HEK293 (cell line): ENCODE data around the gene POLD1.

Experiments used
- BCL11B ChIP-seq: fragments of 450-650 bp; formaldehyde crosslinking; IDR thresholded peaks from 2 replicates; pipeline ENCODE4 v1.5.1; 2016; ENCODE audit warnings: low read depth, missing biosample characterization, missing genetic modification characterization
- BCL6B ChIP-seq: fragments of 450-650 bp; formaldehyde crosslinking; IDR thresholded peaks from 2 replicates; pipeline ENCODE4 v1.5.1; 2017; ENCODE audit warnings: missing biosample characterization, missing genetic modification characterization
- GLIS2 ChIP-seq: fragments of 450-650 bp; formaldehyde crosslinking; IDR thresholded peaks from 2 replicates; pipeline ENCODE4 v1.5.1; 2016; ENCODE audit warnings: missing biosample characterization, missing genetic modification characterization
- HIC1 ChIP-seq: fragments of 450-650 bp; formaldehyde crosslinking; IDR thresholded peaks from 2 replicates; pipeline ENCODE4 v1.5.1; 2016; ENCODE audit warnings: missing biosample characterization, missing genetic modification characterization
- HOXA7 ChIP-seq: sonication (generic); formaldehyde crosslinking; IDR thresholded peaks from 2 replicates; pipeline ENCODE4 v1.8.1; 2022; ENCODE audit warnings: missing genetic modification reagents, borderline replicate concordance
- OVOL3 ChIP-seq: fragments of 450-650 bp; formaldehyde crosslinking; IDR thresholded peaks from 2 replicates; pipeline ENCODE4 v1.5.1; 2016; ENCODE audit warnings: missing biosample characterization, missing genetic modification characterization
- REST ChIP-seq: fragments of 450-650 bp; formaldehyde crosslinking; IDR thresholded peaks from 2 replicates; pipeline ENCODE4 v1.5.1; 2016; ENCODE audit warnings: missing biosample characterization, missing genetic modification characterization
- SP7 ChIP-seq: fragments of 450-650 bp; formaldehyde crosslinking; IDR thresholded peaks from 2 replicates; pipeline ENCODE4 v1.5.1; 2016; ENCODE audit warnings: missing biosample characterization, missing genetic modification characterization
- ZBTB26 ChIP-seq: fragments of 450-650 bp; formaldehyde crosslinking; optimal IDR thresholded peaks from 2 replicates; pipeline ENCODE3; 2016; ENCODE audit warnings: missing biosample characterization, mild to moderate bottlenecking, missing genetic modification characterization
- ZFP3 ChIP-seq: fragments of 450-650 bp; formaldehyde crosslinking; IDR thresholded peaks from 2 replicates; pipeline ENCODE4 v1.5.1; 2016; ENCODE audit warnings: low read depth, missing biosample characterization, missing genetic modification characterization
- ZIC2 ChIP-seq: fragments of 450-650 bp; formaldehyde crosslinking; IDR thresholded peaks from 2 replicates; pipeline ENCODE4 v1.5.1; 2016; ENCODE audit warnings: missing biosample characterization, missing genetic modification characterization
- ZNF114 ChIP-seq: fragments of 450-650 bp; formaldehyde crosslinking; IDR thresholded peaks from 2 replicates; pipeline ENCODE4 v1.5.0; 2017; ENCODE audit warnings: missing biosample characterization, missing genetic modification characterization
- ZNF146 ChIP-seq: fragments of 450-650 bp; formaldehyde crosslinking; IDR thresholded peaks from 2 replicates; pipeline ENCODE4 v1.5.1; 2016; ENCODE audit warnings: missing biosample characterization, missing genetic modification characterization
- ZNF148 ChIP-seq: fragments of 450-650 bp; formaldehyde crosslinking; IDR thresholded peaks from 2 replicates; pipeline ENCODE4 v1.5.0; 2017; ENCODE audit warnings: missing biosample characterization, missing genetic modification characterization, borderline replicate concordance
- ZNF174 ChIP-seq: fragments of 450-650 bp; formaldehyde crosslinking; IDR thresholded peaks from 2 replicates; pipeline ENCODE4 v1.5.0; 2017; ENCODE audit warnings: missing biosample characterization, mild to moderate bottlenecking, missing genetic modification characterization
- ZNF19 ChIP-seq: fragments of 450-650 bp; formaldehyde crosslinking; IDR thresholded peaks from 2 replicates; pipeline ENCODE4; 2016; ENCODE audit warnings: missing biosample characterization, missing genetic modification characterization, low read depth
- ZNF248 ChIP-seq: fragments of 450-650 bp; formaldehyde crosslinking; IDR thresholded peaks from 2 replicates; pipeline ENCODE4 v1.5.1; 2017; ENCODE audit warnings: missing biosample characterization, missing genetic modification characterization
- ZNF391 ChIP-seq: fragments of 450-650 bp; formaldehyde crosslinking; IDR thresholded peaks from 2 replicates; pipeline ENCODE4 v1.5.1; 2016; ENCODE audit warnings: low read depth, missing biosample characterization, missing genetic modification characterization, borderline replicate concordance
- ZNF513 ChIP-seq: fragments of 450-650 bp; IDR thresholded peaks from 2 replicates; pipeline ENCODE4 v1.5.1; 2018; ENCODE audit warnings: missing biosample characterization, missing genetic modification characterization
- ZNF555 ChIP-seq: fragments of 450-650 bp; formaldehyde crosslinking; conservative IDR thresholded peaks from 2 replicates; pipeline ENCODE4 v1.5.1; 2017; ENCODE audit warnings: missing biosample characterization, mild to moderate bottlenecking, missing genetic modification characterization, inconsistent platforms
- ZNF558 ChIP-seq: fragments of 450-650 bp; formaldehyde crosslinking; IDR thresholded peaks from 2 replicates; pipeline ENCODE4 v1.5.1; 2016; ENCODE audit warnings: missing biosample characterization, missing genetic modification characterization
- ZNF580 ChIP-seq: fragments of 450-650 bp; formaldehyde crosslinking; IDR thresholded peaks from 2 replicates; pipeline ENCODE4 v1.5.1; 2016; ENCODE audit warnings: missing biosample characterization, missing genetic modification characterization
- ZNF585B ChIP-seq: fragments of 450-650 bp; formaldehyde crosslinking; IDR thresholded peaks from 2 replicates; pipeline ENCODE4 v1.5.1; 2016; ENCODE audit warnings: missing biosample characterization, missing genetic modification characterization
- ZNF621 ChIP-seq: fragments of 450-650 bp; formaldehyde crosslinking; IDR thresholded peaks from 2 replicates; pipeline ENCODE4 v1.5.1; 2017; ENCODE audit warnings: missing biosample characterization, missing genetic modification characterization
- ZNF677 ChIP-seq: fragments of 450-650 bp; IDR thresholded peaks from 2 replicates; pipeline ENCODE4 v1.5.0; 2018; ENCODE audit warnings: missing biosample characterization, mild to moderate bottlenecking, missing genetic modification characterization, moderate library complexity
- ZNF707 ChIP-seq: fragments of 450-650 bp; formaldehyde crosslinking; IDR thresholded peaks from 2 replicates; pipeline ENCODE4 v1.5.1; 2016; ENCODE audit warnings: missing biosample characterization, missing genetic modification characterization
- ZNF791 ChIP-seq: fragments of 450-650 bp; formaldehyde crosslinking; IDR thresholded peaks from 2 replicates; pipeline ENCODE4 v1.5.1; 2016; ENCODE audit warnings: missing biosample characterization, missing genetic modification characterization

POLD1 gene

GRCh38 chr19:50383852-50384684 is at the start of gene POLD1 (continued):
- TF ChIP-seq ZNF148 (tag by site-specific recombination) (no peak), ZBTB26 (tag by site-specific recombination) (peak; percentile 99), ZNF146 (tag by site-specific recombination) (0 out of 2 replicates have a peak, but pooled peaks have one; percentile 8), ZFP3 (tag by site-specific recombination) (no peak), ZNF174 (no peak), ZNF707 (tag by site-specific recombination) (no peak), ZNF19 (tag by site-specific recombination) (no peak), GLIS2 (tag by site-specific recombination) (peak; percentile 16; the same call in 1 of the 2 replicates), REST (tag by site-specific recombination) (peak; percentile 21; the same call in 1 of the 2 replicates), BCL11B (tag by site-specific recombination) (peak; percentile 89), ZIC2 (peak; percentile 42), SP7 (tag by site-specific recombination) (peak; percentile 88), ZNF513 (tag by site-specific recombination) (no peak), ZNF248 (tag by site-specific recombination) (no peak), ZNF580 (tag by site-specific recombination) (peak; percentile 72; the same call in 1 of the 2 replicates), HOXA7 (CRISPR knock-in tag) (no peak), ZNF114 (tag by site-specific recombination) (no peak), ZNF558 (tag by site-specific recombination) (no peak), BCL6B (tag by site-specific recombination) (no peak), ZNF677 (tag by site-specific recombination) (no peak), ZNF585B (tag by site-specific recombination) (no peak), ZNF391 (tag by site-specific recombination) (peak; percentile 88), HIC1 (tag by site-specific recombination) (peak; percentile 89), ZNF791 (no peak), ZNF621 (no peak), OVOL3 (tag by site-specific recombination) (no peak), ZNF555 (tag by site-specific recombination) (no peak)
